ENCODE results near the gene MTX1.
A peak's percentile ranks its signal among the peaks of the same experiment; 100 is the strongest.

DNA sequence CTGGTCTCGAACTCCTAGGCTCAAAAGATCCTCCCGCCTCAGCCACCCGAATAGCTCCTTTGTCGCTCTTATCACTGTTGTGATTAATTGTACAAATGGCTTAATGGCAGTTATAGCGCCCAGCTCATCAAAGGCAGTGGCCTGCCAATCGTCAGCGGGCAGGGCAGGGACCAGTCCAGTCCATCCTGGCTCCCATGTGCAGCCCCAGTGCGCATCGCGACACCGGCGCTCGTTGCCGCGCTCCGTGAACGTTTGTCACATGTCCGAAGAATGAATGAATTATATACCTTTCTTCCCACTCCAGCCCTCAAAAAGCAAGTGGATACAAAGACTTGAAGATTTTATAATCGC is 18.4 kb downstream of the MTX1 start:
- TF ChIP-seq POLR2AphosphoS5 (IDR thresholded peaks at IDR 0.05; ENCODE audit: low read depth) (no peak), EZH2phosphoT487 (IDR thresholded peaks at IDR 0.05; ENCODE audit: unreplicated experiment) (no peak), JUNB (IDR thresholded peaks at IDR 0.05; ENCODE audit: unreplicated experiment) (no peak), ZNF331 (CRISPR knock-in tag; IDR thresholded peaks at IDR 0.05; ENCODE audit: low read depth) (no peak)
- TF ChIP-seq, protein P1, sequence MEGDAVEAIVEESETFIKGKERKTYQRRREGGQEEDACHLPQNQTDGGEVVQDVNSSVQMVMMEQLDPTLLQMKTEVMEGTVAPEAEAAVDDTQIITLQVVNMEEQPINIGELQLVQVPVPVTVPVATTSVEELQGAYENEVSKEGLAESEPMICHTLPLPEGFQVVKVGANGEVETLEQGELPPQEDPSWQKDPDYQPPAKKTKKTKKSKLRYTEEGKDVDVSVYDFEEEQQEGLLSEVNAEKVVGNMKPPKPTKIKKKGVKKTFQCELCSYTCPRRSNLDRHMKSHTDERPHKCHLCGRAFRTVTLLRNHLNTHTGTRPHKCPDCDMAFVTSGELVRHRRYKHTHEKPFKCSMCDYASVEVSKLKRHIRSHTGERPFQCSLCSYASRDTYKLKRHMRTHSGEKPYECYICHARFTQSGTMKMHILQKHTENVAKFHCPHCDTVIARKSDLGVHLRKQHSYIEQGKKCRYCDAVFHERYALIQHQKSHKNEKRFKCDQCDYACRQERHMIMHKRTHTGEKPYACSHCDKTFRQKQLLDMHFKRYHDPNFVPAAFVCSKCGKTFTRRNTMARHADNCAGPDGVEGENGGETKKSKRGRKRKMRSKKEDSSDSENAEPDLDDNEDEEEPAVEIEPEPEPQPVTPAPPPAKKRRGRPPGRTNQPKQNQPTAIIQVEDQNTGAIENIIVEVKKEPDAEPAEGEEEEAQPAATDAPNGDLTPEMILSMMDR (conservative IDR thresholded peaks at IDR 0.05; ENCODE audit: low read depth in 2 of 2) = peak in 1 of 2 experiments; percentile 26; a peak in 1 of 4 replicates
